Mesothelial cell of epicardium (in vitro differentiated cells): ENCODE measurements around the gene E2F2. TPM values are rescaled to one million over a fixed set of nuclear protein-coding genes. Genes with fewer than 3 reads are reported as not detected.

Experiments used
- DNase-seq, 2 experiments: peaks; one replicate each; pipeline ENCODE4 v3.0.0; 2021; ENCODE audit warnings: low spot score in 2 of 2; ENCODE audit not compliant: unreplicated experiment in 2 of 2
- H3K27ac Mint-ChIP-seq: 2 replicates; pipeline ENCODE4 v1.8.0; 2021; ENCODE audit warnings: mixed read lengths
- H3K27me3 Mint-ChIP-seq: 2 replicates; pipeline ENCODE4 v1.8.0; 2021; ENCODE audit warnings: low read depth, mixed read lengths
- H3K36me3 Mint-ChIP-seq: 2 replicates; pipeline ENCODE4 v1.8.0; 2021; ENCODE audit warnings: mixed read lengths
- H3K4me1 Mint-ChIP-seq: 2 replicates; pipeline ENCODE4 v1.8.0; 2021; ENCODE audit warnings: mixed read lengths
- H3K4me3 Mint-ChIP-seq: 2 replicates; pipeline ENCODE4 v1.8.0; 2021; ENCODE audit warnings: mild to moderate bottlenecking, moderate library complexity, mixed read lengths
- H3K9me3 Mint-ChIP-seq: 2 replicates; pipeline ENCODE4 v1.8.0; 2021; ENCODE audit warnings: mixed read lengths
- CTCF ChIP-seq: fragments of 200-600 bp; sonication (generic); IDR thresholded peaks from one replicate; pipeline ENCODE4 v1.5.0; 2021; ENCODE audit warnings: antibody characterized with exemption; ENCODE audit not compliant: unreplicated experiment
- total RNA-seq: library from RNA; stranded (reverse); gene quantifications from 3 replicates; pipeline ENCODE4 v1.2.1, GENCODE V29; 2021

Gene E2F2
- 4.2 to 5.7 TPM (median 4.8 TPM) in 3 replicates for total RNA-seq

- Mint-ChIP-seq H3K4me3 (peak within 1 kb of the TSS; percentile 85), H3K9me3 (no peaks in the 10 kb centered on the region), H3K4me1 (peaks cover 28% of the 10 kb centered on the region), H3K27ac (peak within 1 kb of the TSS; percentile 69), H3K27me3 (no peaks in the 10 kb centered on the region), H3K36me3 (no peaks in the 10 kb centered on the region)
- no peak for TF ChIP-seq CTCF
- peak; percentile 64 to 79 for DNase-seq
These were observed at the start of gene E2F2 for GRCh38 chr1:23530747-23531561. Gene E2F2 (minus strand): TSS chr1:23531233. CDS start chr1:23530793, 440 bp downstream.

GRCh38 chr1:23578997-23579363, 47.9 kb upstream of the E2F2 start:
- H3K27ac Mint-ChIP-seq: no peak overlapping the region
- no peaks in the 10 kb centered on the region for H3K36me3 Mint-ChIP-seq
- peaks cover 45% of the 10 kb centered on the region for H3K4me1 Mint-ChIP-seq
- H3K27me3 Mint-ChIP-seq: no peaks in the 10 kb centered on the region
- peaks cover 6% of the 10 kb centered on the region for H3K9me3 Mint-ChIP-seq
- no peak for DNase-seq
- no peak overlapping the region for H3K4me3 Mint-ChIP-seq
- TF ChIP-seq CTCF: no peak

GRCh38 chr1:23578311-23578996, 47.4 kb upstream of the E2F2 start:
- Mint-ChIP-seq H3K27ac (peak overlapping the region; percentile 73), H3K4me1 (peaks cover 45% of the 10 kb centered on the region), H3K9me3 (peaks cover 6% of the 10 kb centered on the region), H3K27me3 (no peaks in the 10 kb centered on the region), H3K4me3 (no peak overlapping the region), H3K36me3 (no peaks in the 10 kb centered on the region)
- TF ChIP-seq CTCF: no peak
- no peak for DNase-seq

- no peak for DNase-seq
- Mint-ChIP-seq H3K4me1 (peaks cover 45% of the 10 kb centered on the region), H3K36me3 (no peaks in the 10 kb centered on the region), H3K4me3 (no peak overlapping the region), H3K27me3 (no peaks in the 10 kb centered on the region), H3K9me3 (peaks cover 6% of the 10 kb centered on the region), H3K27ac (peak overlapping the region; percentile 95)
- TF ChIP-seq CTCF: no peak
These were observed 46.3 kb upstream of the E2F2 start for GRCh38 chr1:23577056-23578004.

- no peak overlapping the region for H3K4me3 Mint-ChIP-seq
- H3K27me3 Mint-ChIP-seq: no peaks in the 10 kb centered on the region
- peak overlapping the region; percentile 95 for H3K27ac Mint-ChIP-seq
- no peaks in the 10 kb centered on the region for H3K36me3 Mint-ChIP-seq
- peaks cover 45% of the 10 kb centered on the region for H3K4me1 Mint-ChIP-seq
- peaks cover 6% of the 10 kb centered on the region for H3K9me3 Mint-ChIP-seq
- no peak for TF ChIP-seq CTCF
- no peak for DNase-seq
These were observed 45.5 kb upstream of the E2F2 start for GRCh38 chr1:23576338-23577055.
